GM18861 (cell line): ENCODE results near the gene ABHD12.

Source experiments
- ATAC-seq: cut with Tn5 transposase; IDR thresholded peaks from one replicate; pipeline ENCODE4 v1.9.1; 2021; ENCODE audit not compliant: unreplicated experiment

The ABHD12 gene

GRCh38 chr20:25382704-25383370, 7.8 kb downstream of the ABHD12 start:
- no peak for ATAC-seq

- ATAC-seq: no peak
Observed at GRCh38 chr20:25380945-25381614, 9.6 kb downstream of the ABHD12 start.

GRCh38 chr20:25378884-25379733, 11.5 kb downstream of the ABHD12 start:
- ATAC-seq: no peak

- no peak for ATAC-seq
Observed at GRCh38 chr20:25378189-25378883, 12.3 kb downstream of the ABHD12 start.

- no peak for ATAC-seq
Observed at GRCh38 chr20:25376886-25377285, 13.7 kb downstream of the ABHD12 start.

- ATAC-seq: no peak
Observed at GRCh38 chr20:25376236-25376635, 14.4 kb downstream of the ABHD12 start.

GRCh38 chr20:25374842-25375241, 15.8 kb downstream of the ABHD12 start:
- ATAC-seq: no peak

GRCh38 chr20:25372584-25373336, 17.9 kb downstream of the ABHD12 start:
- ATAC-seq: no peak

- ATAC-seq: no peak
Observed at GRCh38 chr20:25369971-25370370, 20.7 kb downstream of the ABHD12 start.

GRCh38 chr20:25369529-25369928, 21.1 kb downstream of the ABHD12 start:
- no peak for ATAC-seq

GRCh38 chr20:25368976-25369375, 21.7 kb downstream of the ABHD12 start:
- ATAC-seq: no peak

GRCh38 chr20:25368526-25368925, 22.1 kb downstream of the ABHD12 start:
- no peak for ATAC-seq

GRCh38 chr20:25364879-25365699, 25.5 kb downstream of the ABHD12 start:
- ATAC-seq: no peak

GRCh38 chr20:25364180-25364788, 26.4 kb downstream of the ABHD12 start:
- ATAC-seq: no peak

- peak; percentile 20 for ATAC-seq
Observed at GRCh38 chr20:25361287-25361683, 29.4 kb downstream of the ABHD12 start.

- peak; percentile 59 for ATAC-seq
Observed at GRCh38 chr20:25360631-25361286, 29.9 kb downstream of the ABHD12 start.

- ATAC-seq: no peak
Observed at GRCh38 chr20:25356271-25356933, 34.2 kb downstream of the ABHD12 start.

GRCh38 chr20:25355866-25356265, 34.8 kb downstream of the ABHD12 start:
- no peak for ATAC-seq
